HepG2 (cell line): ENCODE data around the gene SYNE3. TPM values are rescaled to one million over a fixed set of nuclear protein-coding genes. Genes with fewer than 3 reads are reported as not detected.

ENCODE experiments used
- BRF2 ChIP-seq: sonication (generic); formaldehyde crosslinking; IDR thresholded peaks from 2 replicates; pipeline ENCODE4 v1.8.1; 2022; ENCODE audit warnings: mild to moderate bottlenecking, missing genetic modification reagents
- GMEB1 ChIP-seq: sonication (generic); formaldehyde crosslinking; IDR thresholded peaks from 2 replicates; pipeline ENCODE4 v1.5.1; 2020; ENCODE audit warnings: missing genetic modification reagents, mild to moderate bottlenecking, borderline replicate concordance
- KLF9 ChIP-seq: IDR thresholded peaks from 2 replicates; pipeline ENCODE4 v1.6.1; 2016; ENCODE audit warnings: low read depth
- LCORL ChIP-seq, 2 experiments: fragments of 450-650 bp in 1 of 2; sonication (generic) in 1 of 2; formaldehyde crosslinking in 1 of 2; IDR thresholded peaks; 2 replicates each; pipeline versions ENCODE4 v1.5.0 to v1.6.1; 2017 to 2020; ENCODE audit warnings: antibody characterized with exemption in 1 of 2, missing genetic modification reagents in 1 of 2
- NR2F1 ChIP-seq, 2 experiments: fragments of 450-650 bp in 1 of 2; formaldehyde crosslinking in 1 of 2; IDR thresholded peaks; 2 replicates each; pipeline versions ENCODE4 v1.5.0 to v1.6.1; 2016 to 2020; ENCODE audit warnings: mild to moderate bottlenecking in 1 of 2, missing compliant biosample characterization in 1 of 2, missing genetic modification reagents in 1 of 2, moderate library complexity in 1 of 2
- RBM22 ChIP-seq: fragments of 200-400 bp; formaldehyde crosslinking; optimal IDR thresholded peaks from 2 replicates; pipeline ENCODE3; 2017; ENCODE audit warnings: mild to moderate bottlenecking, low read length, moderate library complexity
- ZBTB40 ChIP-seq, 2 experiments: fragments of 450-650 bp in 1 of 2; sonication (generic) in 1 of 2; formaldehyde crosslinking in 1 of 2; IDR thresholded peaks; 2 replicates each; pipeline versions ENCODE4 v1.6.1 to v1.8.0; 2016 to 2022; ENCODE audit warnings: antibody characterized with exemption in 1 of 2, mild to moderate bottlenecking in 1 of 2, missing genetic modification reagents in 1 of 2
- ZNF543 ChIP-seq: sonication (generic); formaldehyde crosslinking; IDR thresholded peaks from 2 replicates; pipeline ENCODE4 v1.4.0; 2020; ENCODE audit warnings: mild to moderate bottlenecking, missing genetic modification reagents
- polyA plus RNA-seq, 8 experiments: library from polyadenylated mRNA; depleted of rRNA in 3 of 8; stranded (reverse) in 7 of 8; unstranded in 1 of 8; fragments of >200 nt; fragmentation: Illumina TruSeq in 4 of 8; extraction: Trizol in 4 of 8; gene quantifications; 2 replicates each; pipeline versions ENCODE4 v1.2.1 to v1.2.3, GENCODE V29; 2011 to 2016; ENCODE audit warnings: low read depth in 4 of 8, missing spikeins in 1 of 8, mixed read lengths in 1 of 8; ENCODE audit not compliant: insufficient read depth in 1 of 8
- total RNA-seq, 5 experiments: library from RNA; depleted of rRNA; stranded (reverse); fragments of >200 nt; fragmentation: Illumina TruSeq; extraction: Trizol; gene quantifications; 2 replicates each; pipeline ENCODE4 v1.2.3, GENCODE V29; 2016; ENCODE audit warnings: low read depth in 1 of 5
- TF ChIP-seq, protein P1 (sequence below): sonication (generic); formaldehyde crosslinking; IDR thresholded peaks from 2 replicates; pipeline ENCODE4 v1.4.0; 2020; ENCODE audit warnings: missing genetic modification reagents
- TF ChIP-seq, protein P2 (sequence below): sonication (generic); formaldehyde crosslinking; IDR thresholded peaks from 2 replicates; pipeline ENCODE4 v1.8.0; 2022; ENCODE audit warnings: missing genetic modification reagents, low read depth, mild to moderate bottlenecking, borderline replicate concordance

The SYNE3 gene
- total and polyA plus RNA-seq, 2 of the 13 experiments (the other 11 are each of a cell fraction or from before 2014, with no cell fraction given) = 7.8 to 8.0 TPM

- TF ChIP-seq, protein P1, sequence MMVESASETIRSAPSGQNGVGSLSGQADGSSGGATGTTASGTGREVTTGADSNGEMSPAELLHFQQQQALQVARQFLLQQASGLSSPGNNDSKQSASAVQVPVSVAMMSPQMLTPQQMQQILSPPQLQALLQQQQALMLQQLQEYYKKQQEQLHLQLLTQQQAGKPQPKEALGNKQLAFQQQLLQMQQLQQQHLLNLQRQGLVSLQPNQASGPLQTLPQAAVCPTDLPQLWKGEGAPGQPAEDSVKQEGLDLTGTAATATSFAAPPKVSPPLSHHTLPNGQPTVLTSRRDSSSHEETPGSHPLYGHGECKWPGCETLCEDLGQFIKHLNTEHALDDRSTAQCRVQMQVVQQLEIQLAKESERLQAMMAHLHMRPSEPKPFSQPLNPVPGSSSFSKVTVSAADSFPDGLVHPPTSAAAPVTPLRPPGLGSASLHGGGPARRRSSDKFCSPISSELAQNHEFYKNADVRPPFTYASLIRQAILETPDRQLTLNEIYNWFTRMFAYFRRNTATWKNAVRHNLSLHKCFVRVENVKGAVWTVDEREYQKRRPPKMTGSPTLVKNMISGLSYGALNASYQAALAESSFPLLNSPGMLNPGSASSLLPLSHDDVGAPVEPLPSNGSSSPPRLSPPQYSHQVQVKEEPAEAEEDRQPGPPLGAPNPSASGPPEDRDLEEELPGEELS (CRISPR knock-in tag) = peak; percentile 92
- no peak for TF ChIP-seq ZBTB40 (IDR thresholded peaks at IDR 0.05)
- peak; percentile 68; the same call in 1 of the 2 replicates for TF ChIP-seq ZBTB40 (CRISPR knock-in tag; IDR thresholded peaks at IDR 0.05)
- TF ChIP-seq KLF9 = no peak
- TF ChIP-seq GMEB1 = peak; percentile 42; the same call in 1 of the 2 replicates
- TF ChIP-seq, protein P2, sequence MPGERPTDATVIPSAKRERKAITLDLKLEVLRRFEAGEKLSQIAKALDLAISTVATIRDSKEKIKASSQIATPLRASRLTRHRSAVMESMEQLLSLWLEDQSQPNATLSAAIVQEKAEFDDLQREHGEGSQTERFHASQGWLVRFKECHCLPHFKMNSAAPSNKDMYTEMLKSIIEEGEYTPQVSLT = no peak
- peak; percentile 79; the same call in 1 of the 2 replicates for TF ChIP-seq ZNF543
- peak in 1 of 2 experiments; percentile 53; a peak in 1 of 4 replicates for TF ChIP-seq NR2F1 (CRISPR knock-in tag; IDR thresholded peaks at IDR 0.05)
- no peak for TF ChIP-seq LCORL (IDR thresholded peaks at IDR 0.05)
- TF ChIP-seq LCORL (CRISPR knock-in tag; IDR thresholded peaks at IDR 0.05) = peak; percentile 95
- TF ChIP-seq BRF2 = 0 out of 2 replicates have a peak, but pooled peaks have one; percentile 32
- peak; percentile 57 for TF ChIP-seq RBM22
These were observed 33.5 kb upstream of the SYNE3 start (continued) for GRCh38 chr14:95549656-95550585.
